Measurements from ENCODE around the gene TAX1BP3.

DNA sequence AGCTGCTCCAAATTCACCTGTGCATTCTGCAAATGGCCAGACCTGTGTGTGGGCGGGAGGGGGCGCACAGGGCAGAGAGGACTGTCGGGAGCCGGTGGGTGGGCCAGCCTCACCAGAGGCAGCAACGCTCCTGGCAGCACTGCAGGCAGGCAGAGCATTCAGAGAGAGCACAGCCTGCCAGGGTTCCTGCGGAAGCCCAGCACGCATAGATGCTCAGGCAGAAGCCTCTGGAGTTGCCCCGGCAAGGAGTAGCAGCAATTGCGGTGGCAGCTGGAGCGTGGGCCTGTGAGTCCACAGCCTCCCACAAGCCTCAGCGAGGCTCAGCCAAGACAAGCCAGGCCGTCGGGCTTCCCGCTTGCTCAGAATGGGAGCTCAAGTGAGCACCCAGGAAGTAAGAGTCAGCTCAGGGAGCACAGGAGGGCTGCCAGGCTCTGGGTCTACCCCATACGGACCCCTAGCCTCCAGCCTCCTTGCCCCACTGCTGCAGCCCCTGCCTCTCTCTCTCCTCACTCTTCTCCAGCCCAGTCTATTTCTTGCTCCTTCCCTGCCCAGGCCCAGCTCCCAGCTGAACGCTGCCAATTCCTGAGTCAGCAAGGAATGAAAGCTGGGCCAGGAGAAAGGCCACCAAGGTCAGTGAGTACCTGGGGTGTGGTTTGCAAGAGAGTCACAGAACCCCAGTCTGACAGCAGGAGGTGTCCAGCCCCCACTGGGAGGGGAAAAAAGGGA lies 9.9 kb upstream of the TAX1BP3 start:
- TF ChIP-seq, protein P1, sequence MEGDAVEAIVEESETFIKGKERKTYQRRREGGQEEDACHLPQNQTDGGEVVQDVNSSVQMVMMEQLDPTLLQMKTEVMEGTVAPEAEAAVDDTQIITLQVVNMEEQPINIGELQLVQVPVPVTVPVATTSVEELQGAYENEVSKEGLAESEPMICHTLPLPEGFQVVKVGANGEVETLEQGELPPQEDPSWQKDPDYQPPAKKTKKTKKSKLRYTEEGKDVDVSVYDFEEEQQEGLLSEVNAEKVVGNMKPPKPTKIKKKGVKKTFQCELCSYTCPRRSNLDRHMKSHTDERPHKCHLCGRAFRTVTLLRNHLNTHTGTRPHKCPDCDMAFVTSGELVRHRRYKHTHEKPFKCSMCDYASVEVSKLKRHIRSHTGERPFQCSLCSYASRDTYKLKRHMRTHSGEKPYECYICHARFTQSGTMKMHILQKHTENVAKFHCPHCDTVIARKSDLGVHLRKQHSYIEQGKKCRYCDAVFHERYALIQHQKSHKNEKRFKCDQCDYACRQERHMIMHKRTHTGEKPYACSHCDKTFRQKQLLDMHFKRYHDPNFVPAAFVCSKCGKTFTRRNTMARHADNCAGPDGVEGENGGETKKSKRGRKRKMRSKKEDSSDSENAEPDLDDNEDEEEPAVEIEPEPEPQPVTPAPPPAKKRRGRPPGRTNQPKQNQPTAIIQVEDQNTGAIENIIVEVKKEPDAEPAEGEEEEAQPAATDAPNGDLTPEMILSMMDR (IDR thresholded peaks at IDR 0.05), result no peak
- no peak for TF ChIP-seq POLR2A (IDR thresholded peaks at IDR 0.05)

All from heart left ventricle (tissue), 13 donors.